NCI-H1092 (cell line): ENCODE results near the gene TRIM40.

Experiments
- DNase-seq: peaks from one replicate; lab custom pipeline; 2025; lab: John Stamatoyannopoulos, UW

Gene TRIM40

GRCh38 chr6:30149234-30149633 is 13.3 kb downstream of the TRIM40 start:
- no peak for DNase-seq

- no peak for DNase-seq
Observed at GRCh38 chr6:30149858-30150550, 14.1 kb downstream of the TRIM40 start.

GRCh38 chr6:30150671-30151395 is 14.9 kb downstream of the TRIM40 start:
- DNase-seq = no peak

GRCh38 chr6:30151580-30151979 is 15.6 kb downstream of the TRIM40 start:
- DNase-seq = no peak

GRCh38 chr6:30152016-30152673 is 16.2 kb downstream of the TRIM40 start:
- no peak for DNase-seq

DNA sequence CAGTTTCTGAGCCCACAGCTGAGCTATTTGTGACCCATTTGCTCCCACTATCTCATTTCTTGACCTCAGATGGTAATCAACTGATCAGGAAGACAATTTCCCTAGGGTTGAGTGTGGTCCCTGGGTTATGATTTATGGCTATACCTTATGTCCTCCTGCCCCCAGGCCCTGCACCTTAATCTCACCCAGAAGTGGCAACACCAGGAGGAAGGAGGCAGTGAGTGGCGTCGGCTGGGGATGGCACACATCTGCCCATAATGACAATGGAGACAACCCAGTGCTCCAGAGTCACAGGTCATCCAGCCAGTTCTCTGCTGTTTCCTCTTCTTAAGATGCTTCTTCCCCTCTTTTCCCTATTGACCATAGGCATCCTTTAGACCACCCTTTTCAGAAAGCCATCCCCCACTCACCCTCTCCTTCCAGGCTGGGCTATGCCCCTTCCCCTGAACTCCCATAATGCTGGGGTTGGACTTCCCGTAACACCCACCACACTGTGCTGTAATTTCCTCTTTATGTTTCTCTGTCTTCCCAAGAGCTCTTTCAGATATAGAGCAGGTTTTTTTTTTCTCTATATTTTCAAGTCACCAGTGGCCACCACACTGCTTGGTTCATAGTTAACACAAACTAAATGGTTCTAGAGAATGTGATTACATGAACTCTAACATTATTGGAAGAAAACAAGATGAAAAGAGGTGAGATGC is 17.1 kb downstream of the TRIM40 start:
- DNase-seq = no peak

DNA sequence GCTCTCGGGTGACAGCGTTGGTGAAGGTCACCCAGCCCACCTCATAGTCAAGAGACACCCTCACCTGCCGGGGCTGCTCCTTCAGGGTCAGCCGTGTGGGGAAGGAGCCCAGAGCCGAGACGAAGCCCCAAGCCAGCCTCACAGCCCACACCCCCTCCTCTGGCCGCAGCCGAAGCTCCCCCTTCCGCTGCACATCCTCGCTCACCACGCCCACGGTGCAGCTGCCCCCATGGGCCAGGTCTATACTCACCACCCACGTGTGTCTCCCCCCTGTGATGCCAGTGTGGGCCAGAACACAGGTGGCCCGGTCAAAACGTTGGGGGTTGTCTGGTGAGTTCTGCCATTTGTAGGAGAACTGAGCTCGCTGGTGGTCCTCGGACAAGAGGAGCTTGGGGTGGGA is 18.1 kb downstream of the TRIM40 start:
- DNase-seq = no peak

DNA sequence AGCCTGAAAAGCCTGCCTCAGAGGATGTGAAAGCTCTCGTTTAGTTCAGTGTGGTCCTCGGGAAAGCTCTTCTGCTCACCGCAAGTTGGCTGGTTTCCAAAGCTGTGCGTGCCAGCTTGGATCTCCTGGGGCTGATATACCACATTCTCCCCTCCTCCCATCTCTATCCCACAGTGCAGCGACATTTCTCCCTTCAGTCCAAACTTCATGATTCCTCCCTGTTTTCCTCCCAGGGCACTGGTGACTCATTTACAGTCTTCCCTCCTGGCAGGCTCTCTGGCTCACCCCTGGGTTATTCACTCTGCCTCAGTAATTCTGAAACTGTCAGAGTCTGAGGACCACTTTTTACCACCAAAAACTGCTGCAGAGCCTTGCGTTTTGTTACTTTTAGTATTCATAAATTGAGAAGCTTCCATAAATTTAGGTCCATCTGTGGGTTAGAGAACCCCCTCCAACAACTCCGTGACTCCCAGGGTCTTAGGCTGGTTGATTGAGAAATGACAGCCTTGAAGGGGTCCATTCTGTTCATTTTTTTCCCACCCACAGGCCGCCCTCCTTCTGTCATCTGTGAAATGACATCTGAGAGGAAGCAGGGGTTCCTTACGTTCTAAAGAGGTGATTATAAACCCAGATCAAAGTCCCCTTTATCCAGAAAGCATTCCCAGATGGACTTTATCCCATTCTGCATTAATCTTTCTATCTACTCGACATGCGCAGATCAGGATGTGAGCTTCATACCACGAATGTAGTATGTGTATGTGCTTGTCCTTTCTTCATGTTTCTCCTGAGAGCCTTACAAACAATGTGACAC is 19.0 kb downstream of the TRIM40 start:
- no peak for DNase-seq

GRCh38 chr6:30155520-30156261 is 19.8 kb downstream of the TRIM40 start:
- DNase-seq = no peak

- no peak for DNase-seq
Observed at GRCh38 chr6:30156262-30156599, 20.3 kb downstream of the TRIM40 start.

DNA sequence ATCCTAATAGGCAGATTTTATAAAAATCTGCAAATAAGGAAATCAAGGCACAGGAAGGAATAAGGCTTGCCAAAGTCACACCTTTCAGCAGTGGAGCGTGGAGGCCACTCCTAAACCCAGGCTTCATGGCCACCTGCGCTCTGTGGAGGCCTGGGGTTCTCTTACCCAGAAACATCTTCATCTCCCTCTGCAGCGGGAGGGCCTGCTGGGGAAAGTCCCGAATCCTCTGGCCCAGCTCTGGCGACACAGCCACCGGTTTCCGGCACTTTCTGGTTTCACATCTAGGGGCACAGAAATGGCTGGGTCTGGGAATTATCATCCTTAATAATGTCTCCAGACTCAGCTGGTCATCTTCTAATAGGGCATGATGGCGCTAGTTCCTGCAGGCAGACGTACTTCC is 20.8 kb downstream of the TRIM40 start:
- no peak for DNase-seq

DNA sequence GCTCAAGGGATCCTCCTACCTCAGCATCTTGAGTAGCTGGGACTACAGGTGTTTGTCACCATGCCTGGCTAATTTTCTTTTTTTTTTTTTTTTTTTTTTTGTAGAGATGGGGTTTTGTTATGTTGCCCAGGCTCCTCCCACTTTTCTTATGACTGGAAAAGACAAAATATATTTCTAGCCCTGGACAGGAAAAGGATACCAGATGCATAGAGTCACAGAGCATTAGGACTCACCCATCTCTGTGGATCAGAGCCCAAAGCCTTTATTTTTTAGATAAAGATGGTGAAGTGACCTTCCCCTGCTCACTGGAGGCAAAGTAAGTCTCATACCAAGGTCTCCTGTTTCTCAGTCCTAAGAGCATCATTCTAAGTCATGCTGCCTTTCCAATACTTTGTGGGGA is 21.6 kb downstream of the TRIM40 start:
- DNase-seq = no peak

DNA sequence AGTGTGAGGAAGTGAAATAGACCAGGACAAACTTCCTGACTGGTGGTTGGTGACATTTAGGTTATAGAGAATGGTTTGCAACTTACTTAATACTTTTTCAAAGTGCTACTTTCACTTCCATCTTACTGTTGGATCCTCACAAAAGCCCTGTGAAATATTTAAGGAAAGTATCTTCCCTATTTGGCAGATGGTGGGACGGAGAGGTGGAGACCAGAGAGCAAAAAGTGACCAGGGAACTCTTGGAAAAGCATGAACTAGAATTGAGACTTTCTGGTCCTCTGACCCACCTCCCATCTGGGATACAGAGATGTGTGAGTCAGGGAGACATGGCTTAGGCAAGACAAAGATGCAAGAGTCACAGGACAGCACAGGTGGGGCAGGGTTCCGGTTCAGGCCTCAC is 22.1 kb downstream of the TRIM40 start:
- no peak for DNase-seq

DNA sequence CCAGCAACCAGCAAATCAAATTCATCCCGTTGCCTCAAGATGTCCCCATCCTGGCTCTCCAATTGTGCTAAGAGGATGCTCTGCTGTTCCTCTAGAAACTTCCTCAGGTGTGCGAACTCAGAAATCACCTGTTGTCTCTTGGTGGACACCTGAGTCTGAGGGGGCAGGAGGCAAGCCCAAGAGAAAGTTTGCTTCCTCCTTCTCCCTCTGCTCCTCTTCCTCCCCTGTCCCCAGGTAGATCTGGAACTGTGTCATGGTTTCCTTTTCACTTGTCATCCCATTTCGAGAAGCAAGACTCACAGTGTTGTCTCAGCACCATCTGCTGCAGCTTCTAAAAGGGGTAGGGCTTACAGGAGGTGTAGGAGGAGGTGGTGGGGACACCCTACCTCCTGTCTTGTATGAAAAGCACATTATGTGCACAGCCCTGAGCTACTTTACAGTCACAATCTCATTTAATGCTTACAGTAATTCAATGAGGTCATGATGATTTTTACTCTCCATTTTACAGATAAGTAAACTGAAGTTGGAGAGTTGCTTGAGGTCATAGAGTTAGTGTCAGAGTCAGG is 22.6 kb downstream of the TRIM40 start:
- no peak for DNase-seq

DNA sequence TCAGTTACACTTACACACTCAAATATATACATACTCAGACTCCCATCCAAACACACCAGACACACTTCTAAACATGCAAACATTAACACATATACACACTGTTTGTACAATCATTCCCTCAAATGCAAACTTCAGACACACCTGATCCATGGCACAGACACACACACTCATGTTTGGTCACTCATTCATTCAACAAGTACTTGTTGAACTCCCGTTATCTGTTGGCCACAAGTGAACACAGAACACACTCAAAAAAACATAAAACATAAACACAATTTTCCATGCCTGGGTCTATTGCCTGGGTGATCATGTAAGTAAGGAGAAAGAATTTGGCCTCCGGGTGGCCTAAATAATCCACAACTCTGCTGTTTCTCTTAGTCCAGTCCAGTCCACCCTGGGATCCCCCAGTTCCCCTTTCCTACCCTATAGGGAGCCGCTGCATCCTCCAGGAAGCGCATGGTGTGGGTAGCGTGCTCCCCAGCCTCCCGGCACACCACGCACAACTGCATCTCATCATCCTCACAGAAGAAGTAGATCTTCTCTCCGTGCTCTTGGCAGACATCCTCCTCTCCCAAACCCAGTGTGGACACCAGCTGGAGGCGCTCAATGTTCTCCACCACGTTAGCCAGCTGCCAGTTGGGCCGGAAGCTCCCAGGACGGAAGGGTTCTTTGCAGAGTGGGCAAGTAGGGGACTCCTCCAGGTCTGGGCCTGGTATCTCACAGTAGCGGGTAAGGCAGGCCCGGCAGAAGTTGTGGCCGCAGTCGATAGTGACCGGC is 24.3 kb downstream of the TRIM40 start:
- DNase-seq = no peak

- DNase-seq = no peak
Observed at GRCh38 chr6:30160785-30161531, 25.0 kb downstream of the TRIM40 start, which contains the start of gene TRIM10. Gene TRIM10, minus strand, starts transcription at chr6:30161211. Its CDS starts 353 bp downstream, at chr6:30160858.

DNA sequence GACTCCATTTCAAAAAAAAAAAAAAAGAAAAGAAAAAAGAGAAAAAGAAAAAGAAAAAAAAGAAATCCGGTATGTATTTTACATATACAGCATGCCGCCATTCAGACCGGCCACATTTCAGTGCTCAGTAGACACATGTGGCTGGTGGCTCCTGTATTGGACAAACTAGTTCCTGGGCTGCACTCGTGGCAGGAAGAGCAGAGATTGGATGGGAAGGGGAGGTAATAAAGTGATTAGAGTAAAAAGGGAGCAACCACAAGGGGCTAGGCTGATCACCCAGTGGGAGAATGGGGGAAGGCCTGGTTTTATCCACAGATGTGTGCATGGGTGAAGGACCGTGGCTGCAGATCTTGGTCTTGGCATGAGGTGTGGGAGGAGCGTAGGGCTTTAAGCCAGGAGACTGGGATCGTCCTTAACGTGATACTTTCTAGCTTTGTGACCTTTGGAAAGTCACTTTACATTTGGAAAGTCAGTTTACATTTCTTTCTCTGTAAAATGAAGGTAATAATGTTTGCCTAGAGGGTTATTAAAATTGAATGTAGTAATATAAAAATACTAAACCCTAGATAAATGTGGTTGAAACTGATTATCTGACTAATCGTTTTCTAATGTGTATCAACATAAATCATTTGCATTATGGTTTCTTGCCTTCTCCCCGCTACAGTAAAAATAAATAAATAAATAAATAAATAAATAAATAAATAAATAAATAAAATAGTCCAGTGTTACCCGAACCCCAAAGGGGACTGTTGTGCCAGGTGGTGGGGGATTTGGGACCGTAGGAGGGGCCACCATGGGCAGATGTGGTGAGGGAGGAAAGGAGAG is 26.5 kb downstream of the TRIM40 start:
- no peak for DNase-seq
